ENCODE data around the gene LSM3. TPM values are rescaled to one million over a fixed set of nuclear protein-coding genes. Genes with fewer than 3 reads are reported as not detected.

The LSM3 gene
- total and polyA plus RNA-seq, 9 of the 15 experiments (the other 6 are each of a cell fraction or from before 2014, with no cell fraction given), result 33.8 to 203 (median 61.2) TPM

- Histone ChIP-seq H3K9me3 (replicated peaks; ENCODE audit: control insufficient read depth, insufficient read depth, low read depth, low read length) (no peaks in the 10 kb centered on the region), H4K20me1 (replicated peaks; ENCODE audit: control insufficient read depth, insufficient read depth, low read length) (no peaks in the 10 kb centered on the region; the same call in 1 of the 2 replicates), H3K36me3 (ENCODE audit: control insufficient read depth, insufficient read depth, low read length) (peaks cover 81% of the 10 kb centered on the region), H3K4me2 (ENCODE audit: insufficient read depth, low read length) (no peak overlapping the region), H3K4me1 (replicated peaks in 1 of 2; ENCODE audit: control insufficient read depth in 2 of 2, insufficient read depth in 2 of 2, low read length in 2 of 2) (peaks cover 0 to 4% of the 10 kb centered on the region in 2 experiments; a peak in 3 of 5 replicates), H3K27ac (ENCODE audit: extremely low read depth, low read depth, low read length) (no peak overlapping the region), H2AFZ (ENCODE audit: low read depth, low read length) (no peak overlapping the region), H3K79me2 (ENCODE audit: control insufficient read depth, insufficient read depth, low read length) (no peaks in the 10 kb centered on the region), H3K27me3 (ENCODE audit: control insufficient read depth in 2 of 2, insufficient read depth in 2 of 2, low read length in 2 of 2) (no peaks in the 10 kb centered on the region), H3K9me1 (ENCODE audit: control insufficient read depth, insufficient read depth, low read length) (no peaks in the 10 kb centered on the region), H3K4me3 (no peak overlapping the region), H3K9ac (ENCODE audit: insufficient read depth in 1 of 2, low read depth in 2 of 2, low read length in 2 of 2) (peak overlapping the region in 1 of 2 experiments; percentile 54; a peak in 1 of 4 replicates)
- TF ChIP-seq HDAC2 (IDR thresholded peaks at IDR 0.05), result no peak
- TF ChIP-seq DPF2 (IDR thresholded peaks at IDR 0.05), result no peak
- TF ChIP-seq C11orf30 (IDR thresholded peaks at IDR 0.05; ENCODE audit: low read depth), result no peak
- no peak for TF ChIP-seq OTX1 (CRISPR knock-in tag; IDR thresholded peaks at IDR 0.05)
- TF ChIP-seq ZNF41 (CRISPR knock-in tag; conservative IDR thresholded peaks at IDR 0.05), result no peak
- TF ChIP-seq NFE2 (IDR thresholded peaks at IDR 0.05; ENCODE audit: low read depth), result no peak
- TF ChIP-seq HBP1 (CRISPR knock-in tag; IDR thresholded peaks at IDR 0.05), result no peak
- TF ChIP-seq ARID1B (IDR thresholded peaks at IDR 0.05), result no peak
- no peak for FAIRE-seq
- in situ Hi-C loops (cut with MboI) (no loop called here), intact Hi-C loops (cut with micrococcal nuclease) (no loop called here)
- ATAC-seq, result no peak
- WGBS (ENCODE audit: insufficient coverage, low coverage, missing lambda C conversion rate), result 88% methylated on average over 9 of the region's 9 CpGs
- BruUV-seq (replicated peaks), result no TSS peak
- DNase-seq (ENCODE audit: extremely low read depth in 1 of 4, low spot score in 3 of 4), result no peak
- ChIA-PET CTCF (ENCODE audit: low intra/inter-chr PET ratio) (no interaction called here), POLR2A (interaction anchor here (0.6 to 3.1 kb wide), 3 partner anchors 26 to 611 kb away, joined by 3 to 11 read pairs (median 3); partner anchors contain the start of genes LSM3 and XPC)
Measured at GRCh38 chr3:14150078-14150477, 28.5 kb upstream of the LSM3 start.

Measured in K562 (cell line).